ENCODE results near the gene PKN3.
"Not testable (repeated sequence)": the region's sequence is repeated elsewhere in the genome, so short reads cannot be mapped to it uniquely, and the experiment has no call there.

Gene PKN3

GRCh38 chr9:128702445-128702948, at the start of gene PKN3:
Gene PKN3, plus strand, starts transcription at chr9:128702503. Its CDS starts 413 bp downstream, at chr9:128702916.
- FAIRE-seq: no peak

GRCh38 chr9:128653908-128654307, 48.4 kb upstream of the PKN3 start:
- no peak for FAIRE-seq

- FAIRE-seq: no peak
Observed at GRCh38 chr9:128654481-128654880, 47.8 kb upstream of the PKN3 start.

- FAIRE-seq: no peak
Observed at GRCh38 chr9:128656416-128657343, 45.6 kb upstream of the PKN3 start, which contains the start of gene DYNC2I2. Gene DYNC2I2, minus strand, starts transcription at chr9:128656847. Its CDS starts 121 bp downstream, at chr9:128656726.

GRCh38 chr9:128657344-128657704, 45.0 kb upstream of the PKN3 start:
- no peak for FAIRE-seq

- FAIRE-seq: no peak
Observed at GRCh38 chr9:128657796-128658195, 44.5 kb upstream of the PKN3 start.

GRCh38 chr9:128666481-128666941, 35.8 kb upstream of the PKN3 start:
- FAIRE-seq: not testable (repeated sequence)

GRCh38 chr9:128669786-128670185, 32.5 kb upstream of the PKN3 start:
- no peak for FAIRE-seq

GRCh38 chr9:128675382-128675781, 26.9 kb upstream of the PKN3 start:
- no peak for FAIRE-seq

GRCh38 chr9:128677794-128678193, 24.5 kb upstream of the PKN3 start:
- FAIRE-seq: no peak

- no peak for FAIRE-seq
Observed at GRCh38 chr9:128683340-128684064, 18.8 kb upstream of the PKN3 start.

- FAIRE-seq: no peak
Observed at GRCh38 chr9:128684065-128684324, 18.3 kb upstream of the PKN3 start.

GRCh38 chr9:128684325-128685199, 17.7 kb upstream of the PKN3 start:
- no peak for FAIRE-seq

GRCh38 chr9:128685636-128686489, 16.4 kb upstream of the PKN3 start:
- no peak for FAIRE-seq

GRCh38 chr9:128687453-128687852, 14.8 kb upstream of the PKN3 start:
- FAIRE-seq: no peak

GRCh38 chr9:128688501-128689292, 13.6 kb upstream of the PKN3 start, which contains the start of gene SET:
Gene SET, plus strand, starts transcription at chr9:128689222. Its CDS starts 361 bp downstream, at chr9:128689583.
- no peak for FAIRE-seq

GRCh38 chr9:128689293-128689774, 13.0 kb upstream of the PKN3 start:
- no peak for FAIRE-seq

- FAIRE-seq: no peak
Observed at GRCh38 chr9:128689820-128690683, 12.3 kb upstream of the PKN3 start.

- FAIRE-seq: no peak
Observed at GRCh38 chr9:128690684-128691034, 11.6 kb upstream of the PKN3 start.

GRCh38 chr9:128693738-128694137, 8.6 kb upstream of the PKN3 start:
- not testable (repeated sequence) for FAIRE-seq
